Fibroblast of lung (primary cell): ENCODE results near the gene NEB.

Source experiments
- CTCF ChIP-seq, 2 donors: IDR thresholded peaks in 1 of 2; conservative IDR thresholded peaks in 1 of 2; 1 replicate in 1 of 2; 2 replicates in 1 of 2; pipeline ENCODE4 v1.5.1; 2011 to 2012; ENCODE audit warnings: low read length in 2 of 2, control low read depth in 1 of 2, inconsistent platforms in 1 of 2, low read depth in 1 of 2, mild to moderate bottlenecking in 1 of 2
- EZH2 ChIP-seq: IDR thresholded peaks from 2 replicates; pipeline ENCODE4 v1.5.1; 2012; ENCODE audit warnings: low read length, control low read depth, mild to moderate bottlenecking; ENCODE audit errors: missing control alignments

DNA sequence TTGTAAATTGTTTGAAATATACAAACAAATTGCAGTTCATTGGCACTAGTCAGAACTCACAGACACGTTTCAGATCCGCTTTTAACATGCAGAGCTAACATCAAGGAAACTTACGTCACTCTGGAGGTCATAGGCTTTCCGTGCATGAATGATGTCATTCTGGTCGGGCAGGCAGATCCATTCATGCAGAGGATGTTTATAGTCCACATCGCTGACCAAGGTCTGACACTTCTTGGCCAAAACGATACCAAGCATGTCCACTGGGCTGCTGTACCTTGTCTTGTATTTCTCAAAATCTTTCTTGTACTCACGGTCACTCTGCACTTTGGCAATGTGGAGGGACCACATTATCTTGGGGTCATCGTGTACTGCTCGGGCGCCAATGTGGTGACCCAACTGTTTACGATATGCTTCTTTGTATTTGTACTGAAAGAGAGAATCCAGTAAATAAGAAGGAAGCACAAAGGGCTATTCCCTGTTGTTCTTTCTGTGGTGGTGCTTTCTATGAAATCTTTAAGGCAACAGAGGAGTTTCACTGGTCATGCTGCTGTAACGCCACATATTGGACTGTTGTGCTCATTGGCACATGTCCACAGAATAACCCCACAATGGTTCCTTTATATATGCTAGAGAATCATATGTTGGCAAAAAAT lies 114.8 kb downstream of the NEB start:
- peak in 1 of 2 donors; percentile 27 for TF ChIP-seq CTCF (conservative IDR thresholded peaks at IDR 0.05 in 1 of 2, IDR thresholded peaks at IDR 0.05 in 1 of 2; ENCODE audit: low read depth in 1 of 2, low read length in 2 of 2)
- no peak for TF ChIP-seq EZH2
